K562 (cell line): ENCODE data around the gene RNF13. TPM values are rescaled to one million over a fixed set of nuclear protein-coding genes. Genes with fewer than 3 reads are reported as not detected.

Experiments used
- ATAC-seq: fragments of 200-7000 bp; cut with Tn5 transposase; 3 replicates; pipeline ENCODE4 v1.9.1; 2020; ENCODE audit warnings: moderate library complexity
- BruUV-seq: library from RNA; stranded (reverse); fragments of 400-500 nt; replicated peaks from 2 replicates; lab custom pipeline; 2021; lab: Mats Ljungman, UMichigan
- CTCF ChIA-PET: fragments of 300-600 bp; formaldehyde crosslinking; extraction: SDS; loops from one replicate; lab custom pipeline; 2021; ENCODE audit warnings: low intra/inter-chr PET ratio; lab: Yijun Ruan, JAX
- POLR2A ChIA-PET: fragments of 300-600, 350-650 bp; sonication (Branson Sonifier 250); formaldehyde crosslinking; extraction: SDS; loops from one replicate; lab custom pipeline; 2021; ENCODE audit warnings: antibody characterized with exemption, inconsistent platforms; lab: Yijun Ruan, JAX
- DNase-seq, 4 experiments: peaks; one replicate each; pipeline versions ENCODE4 v3.0.0 to v3.0.0-alpha.2; 2011 to 2018; ENCODE audit warnings: low spot score in 3 of 4, mixed read lengths in 3 of 4; ENCODE audit errors: extremely low read depth in 1 of 4
- FAIRE-seq: peaks from 2 replicates; lab custom pipeline; 2011; peaks lifted over from hg19 to GRCh38; lab: Jason Lieb, UNC
- H2AFZ ChIP-seq: 2 replicates; pipeline ENCODE4 v1.6.0; 2011; ENCODE audit warnings: low read depth, low read length, control low read depth, inconsistent platforms
- H3K27ac ChIP-seq: fragments of 200-600 bp; 3 replicates; pipeline ENCODE4 v1.8.0; 2011; ENCODE audit warnings: low read depth, mild to moderate bottlenecking, control low read depth, inconsistent platforms, low read length, moderate library complexity, mixed read lengths; ENCODE audit errors: extremely low read depth
- H3K27me3 ChIP-seq, 2 experiments: fragments of 300-600 bp in 1 of 2; 2 replicates in 1 of 2; 3 replicates in 1 of 2; pipeline versions ENCODE4 v1.6.0 to v1.8.0; 2011; ENCODE audit warnings: inconsistent platforms in 2 of 2, low read length in 2 of 2, mild to moderate bottlenecking in 1 of 2, mixed read lengths in 1 of 2, moderate library complexity in 1 of 2; ENCODE audit not compliant: control insufficient read depth in 2 of 2, insufficient read depth in 2 of 2
- H3K36me3 ChIP-seq: fragments of 300-600 bp; 3 replicates; pipeline ENCODE4 v1.8.0; 2011; ENCODE audit warnings: mild to moderate bottlenecking, low read length, inconsistent platforms; ENCODE audit not compliant: control insufficient read depth, insufficient read depth
- H3K4me1 ChIP-seq, 2 experiments: fragments of 200-600 bp in 1 of 2; replicated peaks in 1 of 2; 2 replicates in 1 of 2; 3 replicates in 1 of 2; pipeline versions ENCODE4 v1.5.1 to v1.8.0; 2011; ENCODE audit warnings: inconsistent platforms in 2 of 2, low read length in 2 of 2, mild to moderate bottlenecking in 1 of 2, mixed read lengths in 1 of 2, moderate library complexity in 1 of 2; ENCODE audit not compliant: control insufficient read depth in 2 of 2, insufficient read depth in 2 of 2
- H3K4me2 ChIP-seq: 2 replicates; pipeline ENCODE4 v1.6.1; 2011; ENCODE audit warnings: low read length, control low read depth, inconsistent platforms, mixed read lengths; ENCODE audit not compliant: insufficient read depth
- H3K4me3 ChIP-seq: fragments of 200-600 bp; sonication (generic), shearing (Covaris generic); 2 replicates; pipeline ENCODE4 v1.5.1; 2016; ENCODE audit warnings: control low read depth, inconsistent platforms
- H3K79me2 ChIP-seq: fragments of 200-600 bp; 3 replicates; pipeline ENCODE4 v1.8.0; 2011; ENCODE audit warnings: low read length, inconsistent platforms; ENCODE audit not compliant: control insufficient read depth, insufficient read depth
- H3K9ac ChIP-seq, 2 experiments: 2 replicates each; pipeline versions ENCODE4 v1.6.0 to v1.6.1; 2011; ENCODE audit warnings: low read depth in 2 of 2, low read length in 2 of 2, control low read depth in 1 of 2, inconsistent platforms in 1 of 2, mild to moderate bottlenecking in 1 of 2, mixed read lengths in 1 of 2; ENCODE audit not compliant: insufficient read depth in 1 of 2
- H3K9me1 ChIP-seq: one replicate; pipeline ENCODE4 v1.6.0; 2011; ENCODE audit warnings: inconsistent platforms, mild to moderate bottlenecking, low read length, moderate library complexity; ENCODE audit not compliant: control insufficient read depth, insufficient read depth
- H3K9me3 ChIP-seq: replicated peaks from 2 replicates; pipeline ENCODE4 v1.5.1; 2011; ENCODE audit warnings: low read depth, low read length, inconsistent platforms; ENCODE audit not compliant: control insufficient read depth, insufficient read depth
- H4K20me1 ChIP-seq: replicated peaks from 2 replicates; pipeline ENCODE4 v1.6.1; 2011; ENCODE audit warnings: low read length, inconsistent platforms, mixed read lengths; ENCODE audit not compliant: control insufficient read depth, insufficient read depth
- HDAC2 ChIP-seq: fragments of 450-650 bp; IDR thresholded peaks from 2 replicates; pipeline ENCODE4 v1.6.1; 2016; ENCODE audit warnings: mild to moderate bottlenecking
- NFE2 ChIP-seq: IDR thresholded peaks from 2 replicates; pipeline ENCODE4 v1.6.1; 2014; ENCODE audit warnings: antibody characterized with exemption, low read depth
- RBFOX2 ChIP-seq: fragments of 200-400 bp; formaldehyde crosslinking; IDR thresholded peaks from 2 replicates; pipeline ENCODE4 v1.6.1; 2017; ENCODE audit warnings: low read depth, mild to moderate bottlenecking, low read length, moderate library complexity
- RBM25 ChIP-seq: fragments of 200-400 bp; formaldehyde crosslinking; IDR thresholded peaks from 2 replicates; pipeline ENCODE4 v1.6.1; 2018; ENCODE audit warnings: low read length, low read depth, moderate library complexity; ENCODE audit not compliant: severe bottlenecking
- SETDB1 ChIP-seq: IDR thresholded peaks from one replicate; pipeline ENCODE4 v1.6.1; 2012; ENCODE audit warnings: low read length, control low read depth, inconsistent platforms
- ZNF146 ChIP-seq: IDR thresholded peaks from one replicate; pipeline ENCODE4 v1.6.1; 2018; ENCODE audit warnings: missing compliant biosample characterization; ENCODE audit not compliant: unreplicated experiment
- ZNF239 ChIP-seq: fragments of 250-450 bp; sonication (Bioruptor Pico); IDR thresholded peaks from 2 replicates; pipeline ENCODE4 v1.4.0; 2020; ENCODE audit warnings: mild to moderate bottlenecking
- ZNF311 ChIP-seq: fragments of 250-450 bp; sonication (Bioruptor Pico); IDR thresholded peaks from 2 replicates; pipeline ENCODE4 v1.4.0; 2020; ENCODE audit warnings: mild to moderate bottlenecking, moderate library complexity
- ZNF644 ChIP-seq: fragments of 200-800 bp; sonication (Bioruptor generic); IDR thresholded peaks from 2 replicates; pipeline ENCODE4 v1.6.1; 2016; ENCODE audit warnings: low read depth, missing genetic modification characterization, missing compliant biosample characterization
- WGBS: fragments of 100-300 bp; shearing (Covaris generic); methylation state at CpG from one replicate; pipeline ENCODE4 v1.1.6; 2016; ENCODE audit warnings: low coverage, mixed read lengths; ENCODE audit not compliant: insufficient coverage; ENCODE audit errors: missing lambda C conversion rate; 5-methylcytosine and 5-hydroxymethylcytosine counted together
- in situ Hi-C: fragments of 300-500 bp; cut with MboI; formaldehyde crosslinking; loops from 4 replicates; pipeline ENCODE4 v1.15.0; 2018; ENCODE audit warnings: inconsistent platforms, mixed read lengths
- intact Hi-C: fragments of 100-400 bp; cut with micrococcal nuclease; formaldehyde crosslinking; loops from 2 replicates; pipeline ENCODE4 v1.14.2; 2022
- polyA plus RNA-seq, 8 experiments: library from polyadenylated mRNA; depleted of rRNA in 4 of 8; stranded (reverse) in 5 of 8; unstranded in 3 of 8; fragments of >200 nt; fragmentation: Nextera tagmentation in 2 of 8; fragmentation: Illumina TruSeq in 1 of 8; extraction: Ambion mirVana in 2 of 8; extraction: Trizol in 1 of 8; gene quantifications; 2 replicates each; pipeline versions ENCODE4 v1.2.1 to v1.2.3, GENCODE V29; 2011 to 2014; ENCODE audit warnings: inconsistent platforms in 1 of 8, missing spikeins in 1 of 8
- total RNA-seq, 7 experiments: library from RNA; depleted of rRNA in 6 of 7; stranded (reverse); fragments of >200 nt in 6 of 7; fragmentation: Illumina TruSeq in 2 of 7; extraction: Trizol in 2 of 7; gene quantifications; 2 replicates each; pipeline versions ENCODE4 v1.2.1 to v1.2.3, GENCODE V29; 2011 to 2021; ENCODE audit warnings: low replicate concordance in 1 of 7

Gene RNF13
- total and polyA plus RNA-seq, 9 of the 15 experiments (the other 6 are each of a cell fraction or from before 2014, with no cell fraction given), result 12.7 to 35.8 (median 18.9) TPM

GRCh38 chr3:149992416-149993058 is 179.5 kb downstream of the RNF13 start:
- H3K4me1 ChIP-seq, result no peaks in the 10 kb centered on the region
- no peak overlapping the region for H3K4me3 ChIP-seq
- H2AFZ ChIP-seq, result no peak overlapping the region
- TF ChIP-seq ZNF644 (tag), result no peak
- TF ChIP-seq NFE2, result no peak
- no peak for TF ChIP-seq SETDB1
- TF ChIP-seq ZNF239 (CRISPR knock-in tag), result no peak
- no peak for TF ChIP-seq HDAC2
- TF ChIP-seq ZNF311 (CRISPR knock-in tag), result no peak
- FAIRE-seq (no peak), DNase-seq (no peak), ATAC-seq (no peak)
- no peaks in the 10 kb centered on the region for H3K9me1 ChIP-seq
- no peak overlapping the region for H3K9ac ChIP-seq
- in situ Hi-C loops, result no loop called here
- no peaks in the 10 kb centered on the region for H4K20me1 ChIP-seq
- CTCF ChIA-PET, result no interaction called here
- intact Hi-C loops, result no loop called here
- no peak overlapping the region for H3K4me2 ChIP-seq
- H3K9me3 ChIP-seq, result no peaks in the 10 kb centered on the region; the same call in 1 of the 2 replicates
- no peak overlapping the region for H3K27ac ChIP-seq
- no peaks in the 10 kb centered on the region for H3K36me3 ChIP-seq
- BruUV-seq, result no TSS peak
- POLR2A ChIA-PET, result no interaction called here
- H3K79me2 ChIP-seq, result no peaks in the 10 kb centered on the region
- no peaks in the 10 kb centered on the region for H3K27me3 ChIP-seq
- WGBS, result 0% methylated on average over 3 of the region's 4 CpGs

GRCh38 chr3:149998946-149999345 is 185.9 kb downstream of the RNF13 start:
- WGBS, result 0% methylated on average over 1 of the region's 1 CpG
- BruUV-seq, result no TSS peak
- Histone ChIP-seq H3K4me3 (no peak overlapping the region), H3K9ac (no peak overlapping the region), H3K9me1 (no peaks in the 10 kb centered on the region), H2AFZ (no peak overlapping the region), H3K4me1 (no peaks in the 10 kb centered on the region), H3K4me2 (no peak overlapping the region), H3K9me3 (no peaks in the 10 kb centered on the region; the same call in 1 of the 2 replicates), H3K36me3 (no peaks in the 10 kb centered on the region), H4K20me1 (no peaks in the 10 kb centered on the region), H3K27me3 (no peaks in the 10 kb centered on the region), H3K27ac (no peak overlapping the region), H3K79me2 (no peaks in the 10 kb centered on the region)
- TF ChIP-seq ZNF146 (CRISPR knock-in tag), result peak; percentile 80
- TF ChIP-seq RBM25, result peak; percentile 51
- TF ChIP-seq RBFOX2, result no peak
- DNase-seq, result no peak
- intact Hi-C loops (no loop called here), in situ Hi-C loops (no loop called here)
- no peak for FAIRE-seq
- no peak for ATAC-seq
- ChIA-PET POLR2A (no interaction called here), CTCF (no interaction called here)
